ENCODE measurements around the gene SCRN3. TPM values are rescaled to one million over a fixed set of nuclear protein-coding genes. Genes with fewer than 3 reads are reported as not detected.

SCRN3 gene
- polyA plus RNA-seq, 1 donor from 2014 or later: 57.1 TPM

DNA sequence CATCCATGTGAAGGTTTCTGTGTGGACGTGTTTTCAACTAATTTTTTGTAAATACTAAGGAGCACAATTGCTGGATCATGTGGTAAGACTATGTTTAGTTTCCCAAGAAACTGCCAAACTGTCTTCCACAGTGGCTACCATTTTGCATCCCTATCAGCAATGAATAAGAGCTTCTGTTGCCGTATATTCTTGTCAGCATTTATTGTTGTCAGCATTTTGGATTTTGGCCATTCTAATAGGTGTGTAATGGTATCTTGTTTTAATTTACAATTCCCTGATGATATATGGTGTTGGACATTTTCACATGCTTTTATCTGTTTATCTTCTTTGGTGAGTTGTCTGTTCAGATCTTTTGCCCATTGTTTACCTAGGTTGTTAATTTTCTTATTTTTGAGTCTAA, 34.5 kb downstream of the SCRN3 start:
- TF ChIP-seq MXI1 (conservative IDR thresholded peaks at IDR 0.05; ENCODE audit: poor library complexity, severe bottlenecking): no peak
- no peak for TF ChIP-seq EZH2 (IDR thresholded peaks at IDR 0.05; ENCODE audit: borderline replicate concordance, insufficient read depth, low read length, poor library complexity, severe bottlenecking)
- TF ChIP-seq, protein P1, sequence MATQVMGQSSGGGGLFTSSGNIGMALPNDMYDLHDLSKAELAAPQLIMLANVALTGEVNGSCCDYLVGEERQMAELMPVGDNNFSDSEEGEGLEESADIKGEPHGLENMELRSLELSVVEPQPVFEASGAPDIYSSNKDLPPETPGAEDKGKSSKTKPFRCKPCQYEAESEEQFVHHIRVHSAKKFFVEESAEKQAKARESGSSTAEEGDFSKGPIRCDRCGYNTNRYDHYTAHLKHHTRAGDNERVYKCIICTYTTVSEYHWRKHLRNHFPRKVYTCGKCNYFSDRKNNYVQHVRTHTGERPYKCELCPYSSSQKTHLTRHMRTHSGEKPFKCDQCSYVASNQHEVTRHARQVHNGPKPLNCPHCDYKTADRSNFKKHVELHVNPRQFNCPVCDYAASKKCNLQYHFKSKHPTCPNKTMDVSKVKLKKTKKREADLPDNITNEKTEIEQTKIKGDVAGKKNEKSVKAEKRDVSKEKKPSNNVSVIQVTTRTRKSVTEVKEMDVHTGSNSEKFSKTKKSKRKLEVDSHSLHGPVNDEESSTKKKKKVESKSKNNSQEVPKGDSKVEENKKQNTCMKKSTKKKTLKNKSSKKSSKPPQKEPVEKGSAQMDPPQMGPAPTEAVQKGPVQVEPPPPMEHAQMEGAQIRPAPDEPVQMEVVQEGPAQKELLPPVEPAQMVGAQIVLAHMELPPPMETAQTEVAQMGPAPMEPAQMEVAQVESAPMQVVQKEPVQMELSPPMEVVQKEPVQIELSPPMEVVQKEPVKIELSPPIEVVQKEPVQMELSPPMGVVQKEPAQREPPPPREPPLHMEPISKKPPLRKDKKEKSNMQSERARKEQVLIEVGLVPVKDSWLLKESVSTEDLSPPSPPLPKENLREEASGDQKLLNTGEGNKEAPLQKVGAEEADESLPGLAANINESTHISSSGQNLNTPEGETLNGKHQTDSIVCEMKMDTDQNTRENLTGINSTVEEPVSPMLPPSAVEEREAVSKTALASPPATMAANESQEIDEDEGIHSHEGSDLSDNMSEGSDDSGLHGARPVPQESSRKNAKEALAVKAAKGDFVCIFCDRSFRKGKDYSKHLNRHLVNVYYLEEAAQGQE (IDR thresholded peaks at IDR 0.05; ENCODE audit: borderline replicate concordance): no peak
- no peak for TF ChIP-seq TAF1 (IDR thresholded peaks at IDR 0.05; ENCODE audit: low read depth)
- TF ChIP-seq POLR2AphosphoS5 (IDR thresholded peaks at IDR 0.05): no peak
- TF ChIP-seq EP300 (conservative IDR thresholded peaks at IDR 0.05; ENCODE audit: poor library complexity, severe bottlenecking): no peak
- TF ChIP-seq RAD21 (conservative IDR thresholded peaks at IDR 0.05): no peak
- no peak for TF ChIP-seq SMC3 (conservative IDR thresholded peaks at IDR 0.05; ENCODE audit: poor library complexity)
- TF ChIP-seq, protein P2, sequence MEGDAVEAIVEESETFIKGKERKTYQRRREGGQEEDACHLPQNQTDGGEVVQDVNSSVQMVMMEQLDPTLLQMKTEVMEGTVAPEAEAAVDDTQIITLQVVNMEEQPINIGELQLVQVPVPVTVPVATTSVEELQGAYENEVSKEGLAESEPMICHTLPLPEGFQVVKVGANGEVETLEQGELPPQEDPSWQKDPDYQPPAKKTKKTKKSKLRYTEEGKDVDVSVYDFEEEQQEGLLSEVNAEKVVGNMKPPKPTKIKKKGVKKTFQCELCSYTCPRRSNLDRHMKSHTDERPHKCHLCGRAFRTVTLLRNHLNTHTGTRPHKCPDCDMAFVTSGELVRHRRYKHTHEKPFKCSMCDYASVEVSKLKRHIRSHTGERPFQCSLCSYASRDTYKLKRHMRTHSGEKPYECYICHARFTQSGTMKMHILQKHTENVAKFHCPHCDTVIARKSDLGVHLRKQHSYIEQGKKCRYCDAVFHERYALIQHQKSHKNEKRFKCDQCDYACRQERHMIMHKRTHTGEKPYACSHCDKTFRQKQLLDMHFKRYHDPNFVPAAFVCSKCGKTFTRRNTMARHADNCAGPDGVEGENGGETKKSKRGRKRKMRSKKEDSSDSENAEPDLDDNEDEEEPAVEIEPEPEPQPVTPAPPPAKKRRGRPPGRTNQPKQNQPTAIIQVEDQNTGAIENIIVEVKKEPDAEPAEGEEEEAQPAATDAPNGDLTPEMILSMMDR (IDR thresholded peaks at IDR 0.05; ENCODE audit: poor library complexity, severe bottlenecking): no peak
- Histone ChIP-seq H4K20me1 (ENCODE audit: insufficient read depth) (no peaks in the 10 kb centered on the region), H3K9me3 (ENCODE audit: low read length) (no peaks in the 10 kb centered on the region), H3F3A (ENCODE audit: insufficient read depth, low read length, poor library complexity, severe bottlenecking) (no peaks in the 10 kb centered on the region), H3K4me3 (ENCODE audit: low read length) (no peak overlapping the region), H3K27ac (ENCODE audit: low read length) (no peak overlapping the region), H3K9ac (ENCODE audit: low read length) (no peak overlapping the region), H3K9me2 (ENCODE audit: insufficient read depth, low read length) (no peaks in the 10 kb centered on the region), H2AFZ (ENCODE audit: low read depth, low read length) (no peak overlapping the region), H3K4me2 (ENCODE audit: low read length) (no peak overlapping the region), H3K27me3 (ENCODE audit: insufficient read depth, low read depth, low read length) (no peaks in the 10 kb centered on the region), H3K36me3 (ENCODE audit: insufficient read depth, low read length) (peaks cover 17% of the 10 kb centered on the region), H3K79me2 (replicated peaks; ENCODE audit: insufficient read depth, low read length) (no peaks in the 10 kb centered on the region)

DNA sequence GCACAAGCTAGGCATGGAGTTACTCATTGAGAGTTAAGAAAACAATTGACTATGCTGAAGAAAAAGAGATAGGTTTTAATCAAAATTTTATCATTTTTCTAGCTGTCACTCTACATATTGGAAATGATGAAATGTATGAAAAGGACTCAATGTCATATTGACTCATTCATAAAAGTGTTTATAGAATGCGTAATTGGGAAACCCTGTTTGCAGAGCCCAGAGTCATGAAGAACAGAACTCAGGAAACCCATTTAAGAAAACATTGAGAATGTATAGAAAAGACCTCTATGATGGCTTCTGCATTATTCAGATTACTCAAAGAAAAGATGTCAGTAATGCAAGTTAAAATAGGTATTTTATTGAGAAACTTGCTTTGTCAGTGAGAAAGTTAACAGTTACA, 36.4 kb downstream of the SCRN3 start:
- no peak overlapping the region for H3K4me2 ChIP-seq (ENCODE audit: low read length)
- H3K27me3 ChIP-seq (ENCODE audit: insufficient read depth, low read depth, low read length): no peaks in the 10 kb centered on the region
- H3K36me3 ChIP-seq (ENCODE audit: insufficient read depth, low read length): peaks cover 17% of the 10 kb centered on the region
- H3K9me2 ChIP-seq (ENCODE audit: insufficient read depth, low read length): no peaks in the 10 kb centered on the region
- no peak for TF ChIP-seq EP300 (conservative IDR thresholded peaks at IDR 0.05; ENCODE audit: poor library complexity, severe bottlenecking)
- TF ChIP-seq, protein P1 (IDR thresholded peaks at IDR 0.05; ENCODE audit: borderline replicate concordance): no peak
- no peak for TF ChIP-seq TAF1 (IDR thresholded peaks at IDR 0.05; ENCODE audit: low read depth)
- no peak for TF ChIP-seq POLR2AphosphoS5 (IDR thresholded peaks at IDR 0.05)
- TF ChIP-seq MXI1 (conservative IDR thresholded peaks at IDR 0.05; ENCODE audit: poor library complexity, severe bottlenecking): no peak
- no peak for TF ChIP-seq EZH2 (IDR thresholded peaks at IDR 0.05; ENCODE audit: borderline replicate concordance, insufficient read depth, low read length, poor library complexity, severe bottlenecking)
- H3F3A ChIP-seq (ENCODE audit: insufficient read depth, low read length, poor library complexity, severe bottlenecking): no peaks in the 10 kb centered on the region
- no peaks in the 10 kb centered on the region for H3K79me2 ChIP-seq (replicated peaks; ENCODE audit: insufficient read depth, low read length)
- no peak overlapping the region for H2AFZ ChIP-seq (ENCODE audit: low read depth, low read length)
- H3K4me3 ChIP-seq (ENCODE audit: low read length): no peak overlapping the region
- no peaks in the 10 kb centered on the region for H4K20me1 ChIP-seq (ENCODE audit: insufficient read depth)
- H3K9ac ChIP-seq (ENCODE audit: low read length): no peak overlapping the region
- H3K9me3 ChIP-seq (ENCODE audit: low read length): no peaks in the 10 kb centered on the region
- no peak overlapping the region for H3K27ac ChIP-seq (ENCODE audit: low read length)

Data from neural cell (in vitro differentiated cells).